Activated naive CD4-positive, alpha-beta T cell treated with anti-CD3 and anti-CD28 coated beads, Interleukin-2, amount 50 U/mL, for 16 hours (primary cell): ENCODE results near the gene KCNAB1.

Experiments
- DNase-seq: peaks from one replicate; pipeline ENCODE4 v3.0.0-alpha.2; 2020

The KCNAB1 gene

DNA sequence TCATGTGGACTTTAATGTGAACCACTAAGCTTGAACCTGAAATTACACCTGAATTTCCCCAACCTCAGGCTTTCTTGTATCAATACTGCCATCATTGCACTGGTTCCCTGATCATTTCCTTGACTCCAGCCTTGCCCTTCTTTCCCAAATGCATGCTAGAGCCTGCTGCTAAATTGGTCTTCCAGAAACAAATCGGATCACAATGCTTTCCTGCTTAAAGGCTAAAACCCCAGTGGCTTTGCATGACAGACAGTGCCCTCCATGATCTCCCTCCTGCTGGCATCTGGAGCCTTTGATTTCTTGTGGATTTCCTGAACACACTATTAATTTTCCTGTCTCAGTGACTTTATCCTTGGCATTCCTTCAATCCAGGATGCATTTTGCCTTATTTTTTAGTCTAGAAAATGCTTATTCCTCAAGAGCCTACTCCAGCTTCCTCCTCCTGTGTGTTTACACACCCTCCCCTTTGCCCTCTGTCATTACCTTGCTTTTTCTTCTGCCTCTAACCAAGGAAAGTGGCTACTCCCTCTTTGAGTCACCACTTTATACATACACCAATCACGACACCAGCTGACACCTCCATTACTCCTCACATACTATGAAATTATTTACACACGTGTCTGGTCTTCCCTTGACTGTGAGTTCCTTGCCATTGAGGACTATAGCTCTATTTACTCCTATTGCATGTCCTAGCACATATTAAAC is 214.6 kb downstream of the KCNAB1 start:
- no peak for DNase-seq

GRCh38 chr3:156339491-156339890 is 219.1 kb downstream of the KCNAB1 start:
- no peak for DNase-seq

DNA sequence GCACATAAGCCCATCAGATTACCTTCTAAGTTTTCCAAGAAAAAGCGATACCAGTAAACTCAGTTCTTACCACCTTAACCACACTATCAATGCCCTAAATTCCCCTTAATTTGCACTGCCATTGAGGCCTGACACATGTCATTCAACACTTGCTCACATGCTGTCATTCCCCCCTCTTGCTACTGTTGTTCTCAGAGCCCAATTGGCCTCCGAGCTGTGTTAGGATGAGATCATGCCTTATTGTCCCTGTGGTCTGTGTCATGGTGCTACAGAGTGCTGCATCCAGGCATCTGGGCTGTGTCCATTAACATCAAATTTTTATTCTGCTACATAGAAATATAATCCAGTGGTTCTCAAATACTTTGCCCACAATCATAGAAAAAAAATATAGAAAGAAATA is 221.0 kb downstream of the KCNAB1 start:
- no peak for DNase-seq

DNA sequence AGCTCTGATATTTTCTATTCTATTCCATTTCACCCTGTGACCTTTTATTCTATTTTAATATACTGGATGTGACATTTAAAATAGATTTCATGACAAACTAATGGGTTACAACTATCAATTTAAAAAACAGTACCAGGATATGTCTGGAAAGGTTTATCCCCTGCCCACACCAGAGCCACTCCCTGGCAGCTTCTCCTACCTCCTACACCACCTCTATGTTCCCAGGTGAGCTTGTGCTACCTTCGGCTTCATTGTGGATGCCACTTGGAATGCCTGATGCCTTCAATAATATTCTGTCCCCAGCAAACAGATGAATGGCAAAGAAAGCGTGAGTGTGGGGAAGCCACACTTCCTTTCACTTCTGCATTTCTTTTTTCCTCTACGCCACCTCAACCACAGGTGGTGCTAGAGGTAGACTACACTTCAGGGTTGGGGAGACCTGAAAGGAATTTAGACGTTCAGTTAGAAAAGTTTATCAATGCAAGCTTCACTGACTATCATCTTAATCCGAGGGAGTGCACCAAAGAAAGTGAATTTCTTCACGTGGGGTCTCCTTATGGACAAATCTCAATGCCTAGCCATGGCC is 221.5 kb downstream of the KCNAB1 start:
- DNase-seq = no peak

- DNase-seq = no peak
Measured at GRCh38 chr3:156344215-156344614, 223.8 kb downstream of the KCNAB1 start.

DNA sequence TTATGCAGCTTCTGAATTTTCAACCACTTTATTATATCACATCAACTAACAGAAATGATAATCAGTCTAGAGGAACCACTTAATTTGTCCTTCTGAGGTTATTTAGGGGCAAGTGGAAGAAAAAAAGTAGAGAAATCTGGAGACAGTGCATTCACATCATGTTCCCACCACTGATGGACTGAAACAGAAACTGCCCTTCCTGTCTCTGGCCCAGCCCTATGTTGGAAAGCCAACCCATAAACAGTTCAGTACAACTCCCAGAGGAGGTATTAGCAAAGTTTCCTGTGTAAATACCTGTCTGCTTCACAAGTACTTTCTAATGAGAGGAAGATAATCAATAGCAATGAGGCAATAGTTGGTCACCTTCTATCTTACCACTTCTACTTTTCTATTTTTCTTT is 228.7 kb downstream of the KCNAB1 start:
- DNase-seq = no peak

GRCh38 chr3:156349978-156350377 is 229.6 kb downstream of the KCNAB1 start:
- DNase-seq = no peak

DNA sequence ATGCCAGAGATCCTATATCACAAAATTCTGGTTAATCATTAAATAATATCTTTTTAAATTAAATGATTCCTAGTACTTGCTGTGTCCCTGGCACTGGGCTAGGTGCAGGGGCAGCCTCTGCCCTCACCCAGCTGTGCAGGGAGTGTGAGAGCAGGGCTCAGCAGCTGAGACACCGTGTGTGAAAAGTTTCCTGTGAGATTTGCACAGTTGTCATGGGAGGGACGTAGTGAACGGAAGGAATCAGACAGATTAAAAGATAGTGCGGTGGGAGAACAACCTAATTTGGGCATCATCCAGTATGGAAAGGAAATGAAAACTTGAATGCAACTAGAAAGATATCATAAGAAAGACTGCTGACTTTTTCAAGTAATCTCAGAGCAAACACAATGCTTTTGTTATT is 230.4 kb downstream of the KCNAB1 start:
- DNase-seq = no peak

GRCh38 chr3:156351783-156352182 is 231.4 kb downstream of the KCNAB1 start:
- DNase-seq = no peak

GRCh38 chr3:156352728-156353127 is 232.3 kb downstream of the KCNAB1 start:
- DNase-seq = no peak

DNA sequence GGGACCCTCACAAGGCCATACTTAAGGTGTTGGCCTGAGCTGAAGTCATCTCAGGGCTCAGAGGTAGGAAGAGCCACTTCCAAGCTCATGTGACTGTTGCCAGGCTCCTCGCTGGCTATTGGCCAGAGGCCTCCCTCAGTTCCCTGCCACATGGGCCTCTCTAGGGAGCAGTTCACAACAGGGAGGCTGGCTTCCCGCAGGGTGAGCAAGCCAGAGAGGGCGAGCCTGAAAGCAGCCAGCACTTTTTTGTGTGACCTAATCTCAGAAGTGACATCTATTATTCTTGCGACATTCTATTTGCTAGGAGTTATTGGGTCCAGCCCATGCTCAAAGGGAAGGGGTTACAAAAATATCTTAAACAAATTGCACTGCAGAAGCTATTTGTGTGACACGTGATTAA is 233.2 kb downstream of the KCNAB1 start:
- DNase-seq = no peak

GRCh38 chr3:156356537-156357363 is 236.4 kb downstream of the KCNAB1 start:
- DNase-seq = no peak

GRCh38 chr3:156358232-156358631 is 237.9 kb downstream of the KCNAB1 start:
- DNase-seq = no peak

DNA sequence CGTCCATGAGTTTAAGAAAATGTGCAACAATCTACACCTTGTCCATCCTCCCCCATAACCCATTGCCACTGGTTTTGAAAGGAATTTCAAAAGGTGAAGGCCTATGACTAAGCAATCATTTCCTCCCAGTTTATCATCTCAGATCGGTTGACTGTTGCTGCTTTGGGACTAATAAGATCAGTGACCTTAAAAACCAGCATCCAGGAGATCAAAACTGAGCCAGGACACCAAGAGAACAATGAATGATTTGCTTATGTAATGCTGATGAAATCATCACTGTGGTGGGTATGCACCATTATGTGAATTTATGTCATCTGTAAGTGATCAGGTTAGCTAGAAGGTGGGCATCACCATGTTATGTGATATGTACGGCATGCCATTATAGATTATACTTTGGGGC is 239.0 kb downstream of the KCNAB1 start:
- DNase-seq = no peak

GRCh38 chr3:156360083-156360482 is 239.7 kb downstream of the KCNAB1 start:
- DNase-seq = no peak

DNA sequence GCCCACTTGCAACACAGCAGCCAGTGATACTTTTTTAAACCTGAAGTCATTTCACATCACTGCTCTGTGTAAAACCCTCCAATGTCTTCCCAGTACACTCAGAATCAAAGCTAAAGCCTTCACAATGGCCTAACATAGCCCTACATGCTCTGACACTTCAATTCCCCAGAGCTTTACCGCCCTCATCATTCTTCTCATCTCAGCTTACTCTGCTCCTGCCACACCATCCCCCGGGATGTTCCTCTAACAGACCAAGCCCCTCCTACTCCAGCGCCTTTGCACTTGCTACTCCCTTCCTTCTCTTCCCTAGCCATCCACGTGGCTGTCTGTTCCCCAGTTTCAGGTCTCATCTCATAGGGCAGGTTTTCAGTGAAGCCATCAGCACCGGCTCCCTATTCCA is 240.6 kb downstream of the KCNAB1 start:
- no peak for DNase-seq

DNA sequence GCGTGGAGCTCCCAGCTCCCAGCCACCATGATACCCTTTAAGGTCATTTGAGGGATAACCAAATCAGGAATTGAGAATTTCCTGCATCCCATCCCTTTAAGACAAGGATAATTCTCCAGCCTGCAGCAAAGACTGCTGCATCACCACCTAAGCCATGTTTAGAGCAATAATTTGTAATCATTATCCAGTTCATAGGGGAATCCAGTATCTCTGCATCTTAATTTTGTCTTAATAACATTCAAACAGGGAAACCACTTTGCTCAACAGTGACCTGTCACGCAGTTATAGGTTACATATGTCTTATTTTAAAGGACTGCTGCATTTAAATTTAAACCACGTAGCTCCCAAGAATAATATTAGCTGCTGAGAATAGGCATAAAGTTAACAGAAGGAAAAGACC is 246.2 kb downstream of the KCNAB1 start:
- no peak for DNase-seq

GRCh38 chr3:156368189-156368588 is 247.8 kb downstream of the KCNAB1 start:
- DNase-seq = no peak

GRCh38 chr3:156371701-156372100 is 251.3 kb downstream of the KCNAB1 start:
- no peak for DNase-seq

DNA sequence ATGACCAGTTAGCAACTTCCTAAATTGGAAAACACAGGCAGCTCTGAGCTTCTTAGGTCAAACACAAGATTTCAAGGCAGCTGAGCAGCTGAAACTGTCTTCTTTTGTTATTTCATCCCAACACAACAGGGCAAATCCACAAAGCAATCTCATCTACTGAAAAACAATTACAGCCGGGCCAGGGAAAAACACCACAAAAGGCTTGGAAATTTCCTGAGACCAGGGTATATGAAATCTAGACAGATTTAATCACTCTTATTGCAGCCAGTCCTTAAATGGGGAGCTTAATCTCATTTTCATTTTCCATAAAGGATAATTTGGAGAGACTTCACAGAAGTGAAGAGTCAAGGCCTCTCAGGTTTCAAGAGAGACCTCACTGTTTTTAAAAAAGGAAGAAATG is 252.7 kb downstream of the KCNAB1 start:
- DNase-seq = no peak

DNA sequence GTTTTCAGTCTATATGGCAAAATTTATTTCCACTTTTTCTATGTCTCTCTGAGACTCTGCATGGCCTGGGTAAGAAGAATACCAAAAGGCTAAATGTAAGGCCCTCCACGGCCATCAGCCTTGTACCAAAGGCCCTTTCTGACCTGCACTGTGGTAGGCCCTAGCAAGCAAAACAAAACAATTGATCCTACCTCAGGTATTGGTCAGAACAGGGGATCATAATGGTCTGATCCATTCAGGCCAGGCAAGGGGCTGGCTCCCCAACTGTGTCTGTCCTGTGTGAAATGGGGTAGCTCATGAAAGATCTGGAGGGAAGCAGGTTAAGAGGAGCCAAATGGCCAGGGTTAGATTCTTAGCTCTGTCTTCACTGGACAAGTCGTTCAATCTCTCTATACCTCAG is 253.3 kb downstream of the KCNAB1 start:
- no peak for DNase-seq

GRCh38 chr3:156376199-156376598 is 255.8 kb downstream of the KCNAB1 start:
- no peak for DNase-seq

- no peak for DNase-seq
Measured at GRCh38 chr3:156377266-156377665, 256.9 kb downstream of the KCNAB1 start.

DNA sequence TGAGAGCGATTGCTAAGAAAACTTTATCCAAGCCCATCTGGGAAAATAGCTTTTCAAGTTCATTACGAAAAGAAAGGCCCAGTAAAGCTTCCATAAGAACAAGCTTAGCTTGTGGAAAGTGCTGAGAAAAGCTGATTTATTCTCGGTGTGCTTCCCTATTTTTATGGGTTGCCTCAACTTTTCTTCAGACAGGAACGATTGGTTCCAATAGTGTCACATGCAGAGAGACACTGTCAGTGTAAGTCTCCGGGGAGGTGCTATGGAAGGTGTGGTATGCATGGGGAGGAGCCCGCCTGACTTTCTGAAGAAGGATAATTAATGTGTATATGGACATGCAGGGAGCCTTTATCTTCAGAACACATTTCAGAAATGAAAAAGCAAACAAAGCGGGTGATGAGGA is 257.3 kb downstream of the KCNAB1 start:
- DNase-seq = no peak
